Stimulated activated naive B cell treated with anti-CD40 and anti-IgM and Interleukin-4, amounts not matched to agents 10 μg/mL and 1 μg/mL and 100 μg/mL, for 72 hours (primary cell): ENCODE measurements around the gene CRADD.
"Not testable (repeated sequence)": the region's sequence is repeated elsewhere in the genome, so short reads cannot be mapped to it uniquely, and the experiment has no call there.

Experiments
- ATAC-seq, 2 donors: fragments of 150-1000 bp; cut with Tn5 transposase; replicated peaks; 2 replicates each; pipeline ENCODE4 v1.10.0; 2021; ENCODE audit warnings: moderate library complexity in 1 of 2
- DNase-seq: peaks from one replicate; pipeline ENCODE4 v3.0.0; 2021
- H3K27ac Mint-ChIP-seq: one replicate; pipeline ENCODE4 v1.8.0; 2022; ENCODE audit warnings: mild to moderate bottlenecking, mixed read lengths
- H3K27me3 Mint-ChIP-seq, 2 donors: one replicate each; pipeline ENCODE4 v1.8.0; 2022; ENCODE audit warnings: mixed read lengths in 2 of 2
- H3K36me3 Mint-ChIP-seq, 2 donors: one replicate each; pipeline ENCODE4 v1.8.0; 2022; ENCODE audit warnings: mixed read lengths in 2 of 2, mild to moderate bottlenecking in 1 of 2
- H3K4me1 Mint-ChIP-seq, 2 donors: one replicate each; pipeline ENCODE4 v1.8.0; 2022; ENCODE audit warnings: mixed read lengths in 2 of 2, mild to moderate bottlenecking in 1 of 2
- H3K4me3 Mint-ChIP-seq, 2 donors: one replicate each; pipeline ENCODE4 v1.8.0; 2022; ENCODE audit warnings: mild to moderate bottlenecking in 2 of 2, mixed read lengths in 2 of 2, moderate library complexity in 1 of 2
- H3K9me3 Mint-ChIP-seq, 2 donors: one replicate each; pipeline ENCODE4 v1.8.0; 2022; ENCODE audit warnings: mixed read lengths in 2 of 2, mild to moderate bottlenecking in 1 of 2

CRADD gene

DNA sequence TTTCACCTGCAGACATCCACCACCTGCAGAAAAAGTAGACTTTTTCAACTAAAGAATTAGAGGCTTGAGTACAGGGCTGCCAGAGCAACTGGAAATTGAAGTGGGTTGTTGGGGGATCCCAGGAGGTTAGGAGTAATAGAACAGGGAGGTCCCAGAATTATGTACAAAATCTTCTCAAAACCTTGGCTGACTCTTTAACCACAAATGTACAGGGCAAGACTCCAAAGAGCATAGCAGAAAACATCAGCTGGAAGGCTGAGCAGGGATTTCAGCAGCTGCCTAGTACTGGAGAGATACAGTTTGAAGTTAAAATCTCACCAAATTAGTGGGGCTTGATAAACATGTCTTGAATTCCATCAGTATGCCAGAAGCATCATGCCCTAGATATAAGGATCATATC is 191.6 kb downstream of the CRADD start:
- no peak for ATAC-seq
- Mint-ChIP-seq H3K36me3 (peaks cover 25 to 33% of the 10 kb centered on the region in 2 donors), H3K27me3 (no peaks in the 10 kb centered on the region), H3K4me1 (no peaks in the 10 kb centered on the region), H3K9me3 (peaks cover 43 to 50% of the 10 kb centered on the region in 2 donors), H3K27ac (no peak overlapping the region), H3K4me3 (no peak overlapping the region)
- DNase-seq: no peak

DNA sequence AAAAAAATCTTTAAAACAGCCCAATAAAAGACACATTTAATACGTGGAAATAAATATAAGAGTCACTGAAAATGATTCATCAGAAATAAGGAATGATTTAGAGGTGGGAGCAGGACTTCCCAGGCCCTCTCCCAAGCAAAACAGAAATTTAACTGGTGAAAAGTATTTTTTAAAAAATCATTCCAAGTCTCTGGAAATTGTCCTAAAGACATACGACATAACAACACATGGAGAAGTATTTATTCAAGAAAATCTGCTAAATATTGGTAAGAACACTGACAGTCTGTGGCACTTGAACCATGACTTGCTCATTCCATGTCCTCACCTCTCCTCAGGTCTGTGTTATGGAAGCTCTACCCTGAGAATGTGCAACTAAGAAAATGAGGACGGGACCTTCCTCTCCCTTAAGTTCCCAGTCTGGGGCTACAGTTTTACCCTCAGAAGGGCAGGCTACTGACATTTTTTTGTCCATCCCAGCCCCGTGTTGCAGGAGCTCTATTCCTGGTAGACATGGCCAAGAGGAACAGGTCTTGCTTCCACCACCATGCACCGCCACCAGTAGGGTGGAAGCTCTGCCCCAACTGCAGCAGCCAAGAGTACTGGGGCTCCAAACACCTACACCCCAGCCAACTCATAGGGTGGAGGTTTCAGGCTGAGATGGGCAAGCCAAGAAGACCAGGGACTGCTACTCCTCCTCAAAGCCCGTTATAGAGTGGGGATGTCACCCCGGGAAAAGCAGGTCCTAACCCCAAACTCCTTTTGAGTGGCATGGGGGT is 193.0 kb downstream of the CRADD start:
- no peak overlapping the region for H3K27ac Mint-ChIP-seq
- H3K36me3 Mint-ChIP-seq: peaks cover 29 to 39% of the 10 kb centered on the region in 2 donors
- no peak for DNase-seq
- no peak for ATAC-seq
- H3K27me3 Mint-ChIP-seq: no peaks in the 10 kb centered on the region
- H3K9me3 Mint-ChIP-seq: peaks cover 47 to 59% of the 10 kb centered on the region in 2 donors
- H3K4me1 Mint-ChIP-seq: no peaks in the 10 kb centered on the region
- H3K4me3 Mint-ChIP-seq: no peak overlapping the region

DNA sequence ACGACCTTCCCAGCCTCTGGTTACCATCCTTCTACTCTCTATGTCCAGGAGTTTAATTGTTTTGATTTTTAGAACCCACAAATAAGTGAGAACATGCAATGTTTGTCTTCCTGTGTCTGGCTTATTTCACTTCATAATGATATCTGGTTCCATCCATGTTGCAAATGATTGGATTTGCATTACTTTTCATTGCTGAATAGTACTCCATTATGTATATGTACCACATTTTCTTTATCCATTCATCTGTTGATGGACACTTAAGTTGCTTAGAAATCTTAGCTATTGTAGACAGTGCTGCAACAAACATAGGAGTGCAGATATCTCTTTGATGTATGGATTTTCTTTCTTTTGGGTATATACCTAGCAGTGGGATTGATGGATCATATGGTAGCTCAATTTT is 194.4 kb downstream of the CRADD start:
- Mint-ChIP-seq H3K36me3 (peaks cover 28 to 39% of the 10 kb centered on the region in 2 donors), H3K9me3 (peaks cover 50 to 63% of the 10 kb centered on the region in 2 donors)
- not testable (repeated sequence) for H3K27ac Mint-ChIP-seq, H3K4me3 Mint-ChIP-seq, H3K27me3 Mint-ChIP-seq, H3K4me1 Mint-ChIP-seq, DNase-seq, ATAC-seq

DNA sequence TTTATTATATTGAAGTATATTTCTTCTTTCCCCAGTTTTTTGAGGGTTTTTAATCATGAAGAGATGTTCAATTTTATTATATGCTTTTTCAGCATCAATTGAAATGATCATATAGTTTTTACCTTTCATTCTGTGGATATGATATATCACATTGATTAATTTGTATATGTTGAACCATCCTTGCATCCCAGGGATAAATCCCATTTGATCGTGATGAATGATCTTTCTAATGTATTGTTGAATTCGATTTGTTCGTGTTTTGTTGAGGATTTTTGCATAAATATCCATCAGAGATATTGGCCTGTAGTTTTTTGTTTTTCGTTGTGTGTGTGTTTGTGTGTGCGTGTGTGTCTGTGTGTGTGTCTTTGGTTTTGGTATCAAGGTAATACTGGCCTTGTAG is 196.4 kb downstream of the CRADD start:
- ATAC-seq (no peak), DNase-seq (no peak)
- H3K4me1 Mint-ChIP-seq: no peaks in the 10 kb centered on the region
- H3K27ac Mint-ChIP-seq: no peak overlapping the region
- H3K27me3 Mint-ChIP-seq: no peaks in the 10 kb centered on the region
- peaks cover 46 to 61% of the 10 kb centered on the region in 2 donors for H3K9me3 Mint-ChIP-seq
- H3K36me3 Mint-ChIP-seq: peaks cover 26 to 36% of the 10 kb centered on the region in 2 donors
- no peak overlapping the region for H3K4me3 Mint-ChIP-seq

DNA sequence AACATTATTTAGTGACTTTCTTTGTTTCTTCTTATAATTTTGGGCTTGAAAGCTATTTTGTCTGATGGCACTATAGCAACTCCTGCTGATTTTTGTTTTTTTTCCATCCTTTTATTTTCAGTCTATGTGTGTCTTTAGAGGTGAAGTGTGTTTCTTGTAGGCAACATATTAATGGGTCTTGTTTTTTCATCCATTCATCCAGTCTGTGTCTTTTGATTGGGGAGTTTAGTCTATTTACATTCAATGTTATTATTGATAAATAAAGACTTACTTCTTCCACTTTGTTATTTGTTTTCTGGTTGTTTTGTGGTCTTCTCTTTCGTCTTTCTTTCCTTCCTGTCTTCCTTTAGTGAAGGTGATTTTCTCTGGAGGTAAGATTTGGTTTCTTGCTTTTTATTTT is 198.0 kb downstream of the CRADD start:
- ATAC-seq (no peak), DNase-seq (no peak)
- Mint-ChIP-seq H3K9me3 (peaks cover 36 to 48% of the 10 kb centered on the region in 2 donors), H3K4me3 (no peak overlapping the region), H3K36me3 (peaks cover 16 to 30% of the 10 kb centered on the region in 2 donors), H3K4me1 (peaks cover 1 to 4% of the 10 kb centered on the region in 2 donors), H3K27me3 (no peaks in the 10 kb centered on the region), H3K27ac (no peak overlapping the region)

DNA sequence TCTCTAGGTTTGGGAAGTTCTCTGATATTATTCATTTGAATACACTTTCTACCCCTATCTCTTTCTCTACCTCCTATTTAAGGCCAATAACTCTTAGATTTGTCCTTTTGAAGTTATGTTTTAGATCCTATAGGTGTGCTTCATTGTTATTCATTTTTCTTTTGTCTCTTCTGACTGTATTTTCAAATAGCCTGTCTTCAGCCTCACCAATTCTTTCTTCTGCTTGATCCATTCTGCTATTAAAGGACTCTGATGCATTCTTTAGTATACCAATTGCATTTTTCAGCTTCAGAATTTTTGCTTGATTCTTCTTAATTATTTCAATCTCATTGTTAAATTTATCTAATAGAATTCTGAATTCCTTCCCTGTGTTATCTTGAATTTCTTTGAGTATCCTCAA is 199.2 kb downstream of the CRADD start:
- Mint-ChIP-seq H3K9me3 (peaks cover 37 to 41% of the 10 kb centered on the region in 2 donors), H3K4me1 (peaks cover 7 to 13% of the 10 kb centered on the region in 2 donors), H3K4me3 (no peak overlapping the region), H3K27ac (no peak overlapping the region), H3K36me3 (peaks cover 16 to 30% of the 10 kb centered on the region in 2 donors), H3K27me3 (no peaks in the 10 kb centered on the region)
- no peak for ATAC-seq
- no peak for DNase-seq

DNA sequence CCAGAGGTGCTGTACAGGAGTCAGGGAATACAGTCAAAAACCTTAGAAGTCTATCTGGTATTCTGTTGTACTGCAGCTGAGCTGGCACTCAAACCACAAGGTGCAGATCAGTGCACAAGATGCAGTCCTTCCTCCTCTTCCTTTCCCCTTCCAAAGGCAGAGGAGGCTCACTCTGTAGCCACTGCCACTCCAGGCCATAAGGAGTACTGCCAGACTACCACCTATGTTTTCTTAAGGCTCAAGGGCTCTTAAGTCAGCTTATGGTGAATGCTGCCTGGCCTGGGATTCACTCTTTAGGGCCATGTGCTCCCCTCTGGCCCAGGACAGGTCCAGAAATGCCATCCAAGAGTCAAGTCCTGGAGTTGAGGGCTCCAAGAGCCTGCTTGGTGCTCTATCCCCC is 200.3 kb downstream of the CRADD start:
- Mint-ChIP-seq H3K27me3 (no peaks in the 10 kb centered on the region), H3K4me3 (no peak overlapping the region), H3K27ac (no peak overlapping the region), H3K4me1 (peaks cover 7 to 13% of the 10 kb centered on the region in 2 donors), H3K9me3 (peaks cover 32 to 33% of the 10 kb centered on the region in 2 donors), H3K36me3 (peaks cover 16 to 27% of the 10 kb centered on the region in 2 donors)
- DNase-seq (no peak), ATAC-seq (peak in 1 of 2 donors; percentile 12)

DNA sequence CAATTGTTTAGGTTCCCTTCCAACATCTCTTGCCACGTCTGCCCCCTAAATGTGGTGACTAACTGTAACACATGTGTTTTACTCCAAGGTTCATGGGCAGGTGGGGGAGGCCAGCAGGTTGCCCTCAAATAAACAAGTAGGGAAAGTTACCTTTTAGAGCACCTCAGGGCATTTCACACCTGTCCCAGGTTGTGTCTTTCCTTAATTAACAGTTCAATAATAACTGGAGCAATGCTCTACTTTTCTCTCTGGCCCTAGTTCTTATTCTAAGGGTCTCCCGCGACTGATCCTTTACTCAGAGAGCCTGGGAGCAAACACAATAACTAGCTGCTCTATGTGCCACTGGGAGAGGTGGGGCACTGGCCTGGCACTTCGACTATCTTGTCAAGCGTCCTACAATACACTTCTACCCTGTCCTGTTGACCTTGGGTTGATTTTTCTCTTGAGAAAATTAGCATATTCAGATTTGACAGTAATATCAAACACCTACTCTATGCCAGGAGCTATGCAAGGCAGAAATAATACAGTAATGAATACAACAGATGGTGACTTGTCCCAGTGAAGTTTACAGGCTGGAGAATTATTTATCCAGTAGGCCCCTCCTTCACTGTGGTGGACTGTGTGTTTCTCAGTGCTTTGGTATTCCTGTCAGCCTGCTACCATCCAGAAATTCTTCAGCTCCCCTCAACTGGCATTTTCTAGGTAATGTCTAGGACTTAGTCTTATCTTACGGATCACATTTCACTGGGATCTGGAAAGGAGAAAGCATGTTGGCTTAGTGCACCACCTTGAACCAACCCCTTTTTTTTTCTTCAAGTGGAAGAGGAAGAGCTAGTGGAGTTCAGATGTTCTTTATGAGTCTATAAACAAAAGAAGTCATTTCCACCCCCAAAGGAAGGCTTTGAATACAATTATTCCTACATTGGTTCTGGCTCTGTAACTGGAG is 202.6 kb downstream of the CRADD start:
- H3K4me3 Mint-ChIP-seq: no peak overlapping the region
- no peak for DNase-seq
- peaks cover 7 to 13% of the 10 kb centered on the region in 2 donors for H3K4me1 Mint-ChIP-seq
- peaks cover 18 to 19% of the 10 kb centered on the region in 2 donors for H3K9me3 Mint-ChIP-seq
- H3K27ac Mint-ChIP-seq: peak overlapping the region; percentile 28
- no peaks in the 10 kb centered on the region for H3K27me3 Mint-ChIP-seq
- peaks cover 9 to 14% of the 10 kb centered on the region in 2 donors for H3K36me3 Mint-ChIP-seq
- no peak for ATAC-seq

DNA sequence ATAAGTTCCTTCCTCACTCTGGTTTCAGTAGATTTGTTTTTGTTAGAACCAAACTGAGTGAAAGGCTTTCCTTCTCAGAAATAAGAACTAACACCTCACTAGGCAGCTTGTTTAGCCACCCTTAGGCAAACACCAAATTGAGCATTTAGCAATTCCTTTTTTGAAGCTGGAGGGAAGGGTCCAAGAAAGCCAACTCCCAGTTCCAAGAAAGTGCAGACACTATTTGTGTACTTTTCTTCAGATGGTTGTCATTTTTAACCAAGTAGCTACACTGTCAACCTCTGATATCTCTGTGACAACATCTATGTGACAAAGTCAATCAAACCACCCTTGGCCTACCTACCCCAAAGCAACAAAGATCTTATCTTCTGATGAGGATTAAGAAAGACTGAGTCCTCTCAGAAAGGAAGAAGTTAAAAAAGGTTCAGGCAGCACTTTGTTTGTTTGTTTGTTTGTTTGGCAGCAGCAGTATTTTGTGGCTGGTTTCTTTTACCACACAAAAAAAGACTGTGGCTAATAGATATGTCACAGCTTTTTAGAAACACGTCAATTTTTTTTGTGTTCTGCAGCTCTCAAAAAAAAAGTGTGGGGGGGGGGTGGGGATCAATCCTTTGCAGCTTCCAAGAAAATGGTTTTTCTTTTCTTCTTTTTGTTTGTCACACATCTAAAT is 203.8 kb downstream of the CRADD start:
- H3K9me3 Mint-ChIP-seq: peaks cover 10 to 13% of the 10 kb centered on the region in 2 donors
- DNase-seq: no peak
- H3K36me3 Mint-ChIP-seq: peaks cover 4 to 9% of the 10 kb centered on the region in 2 donors
- H3K4me3 Mint-ChIP-seq: peak overlapping the region; percentile 7 to 59
- ATAC-seq: peak; percentile 50 to 60
- H3K4me1 Mint-ChIP-seq: peaks cover 7 to 13% of the 10 kb centered on the region in 2 donors
- H3K27me3 Mint-ChIP-seq: no peaks in the 10 kb centered on the region
- peak overlapping the region; percentile 37 for H3K27ac Mint-ChIP-seq

DNA sequence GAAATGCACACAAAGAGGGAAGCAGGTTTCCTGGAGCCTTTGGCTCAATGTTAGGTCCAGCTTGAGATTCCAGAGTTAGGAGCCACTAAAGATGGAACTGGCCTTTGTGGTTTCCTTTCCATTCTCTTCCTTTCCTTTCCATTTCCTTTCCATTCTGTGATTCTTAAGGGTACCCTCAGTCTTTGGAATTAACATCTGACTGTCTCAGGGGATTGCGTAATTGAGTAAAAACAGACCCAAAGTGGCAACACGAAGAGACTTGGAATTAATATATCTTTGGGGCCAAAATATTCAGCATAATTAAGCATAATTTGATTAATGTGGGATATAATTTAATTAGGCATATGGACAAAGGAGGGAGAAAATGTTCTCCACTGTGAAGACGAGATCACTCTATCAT is 205.6 kb downstream of the CRADD start:
- Mint-ChIP-seq H3K27me3 (no peaks in the 10 kb centered on the region), H3K27ac (no peak overlapping the region), H3K4me3 (no peak overlapping the region), H3K9me3 (peaks cover 0 to 3% of the 10 kb centered on the region in 2 donors), H3K4me1 (peaks cover 7 to 13% of the 10 kb centered on the region in 2 donors), H3K36me3 (peaks cover 0 to 2% of the 10 kb centered on the region in 2 donors)
- DNase-seq (no peak), ATAC-seq (no peak)

DNA sequence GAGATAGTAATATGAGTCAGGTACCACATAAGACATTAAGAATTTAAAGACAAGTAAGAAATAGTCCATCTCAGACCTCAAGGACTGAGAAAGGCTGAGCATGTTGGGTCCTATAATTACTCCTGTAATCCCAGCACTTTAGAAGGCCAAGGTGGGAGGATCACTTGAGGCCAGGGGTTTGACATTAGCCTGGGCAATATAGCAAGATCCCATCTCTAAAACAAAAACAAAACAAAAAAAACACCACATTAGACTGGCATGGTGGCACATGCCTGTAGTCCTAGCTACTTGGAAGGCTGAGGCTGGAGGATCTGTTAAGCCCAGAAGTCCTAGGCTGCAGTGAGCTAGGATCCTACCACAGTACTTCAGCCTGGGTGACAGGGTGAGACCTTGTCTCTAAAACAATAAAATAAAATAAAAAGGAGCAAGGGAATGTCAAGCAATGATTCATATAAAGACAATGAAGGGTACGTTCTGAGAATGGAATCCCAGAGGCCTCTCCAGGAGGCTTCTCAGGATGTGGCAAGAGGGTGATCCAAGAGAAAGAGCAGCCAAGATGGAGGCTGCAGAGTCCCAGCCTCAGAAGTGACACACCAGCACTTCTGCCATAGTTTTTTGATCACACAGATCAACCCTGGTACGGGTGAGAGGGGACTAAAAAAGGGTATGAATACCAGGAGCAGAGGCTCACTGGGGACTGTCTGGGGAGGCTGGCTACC is 206.4 kb downstream of the CRADD start:
- H3K27me3 Mint-ChIP-seq: no peaks in the 10 kb centered on the region
- DNase-seq: no peak
- H3K36me3 Mint-ChIP-seq: peaks cover 0 to 2% of the 10 kb centered on the region in 2 donors
- peaks cover 7 to 13% of the 10 kb centered on the region in 2 donors for H3K4me1 Mint-ChIP-seq
- peaks cover 0 to 3% of the 10 kb centered on the region in 2 donors for H3K9me3 Mint-ChIP-seq
- no peak for ATAC-seq
- no peak overlapping the region for H3K4me3 Mint-ChIP-seq
- no peak overlapping the region for H3K27ac Mint-ChIP-seq

DNA sequence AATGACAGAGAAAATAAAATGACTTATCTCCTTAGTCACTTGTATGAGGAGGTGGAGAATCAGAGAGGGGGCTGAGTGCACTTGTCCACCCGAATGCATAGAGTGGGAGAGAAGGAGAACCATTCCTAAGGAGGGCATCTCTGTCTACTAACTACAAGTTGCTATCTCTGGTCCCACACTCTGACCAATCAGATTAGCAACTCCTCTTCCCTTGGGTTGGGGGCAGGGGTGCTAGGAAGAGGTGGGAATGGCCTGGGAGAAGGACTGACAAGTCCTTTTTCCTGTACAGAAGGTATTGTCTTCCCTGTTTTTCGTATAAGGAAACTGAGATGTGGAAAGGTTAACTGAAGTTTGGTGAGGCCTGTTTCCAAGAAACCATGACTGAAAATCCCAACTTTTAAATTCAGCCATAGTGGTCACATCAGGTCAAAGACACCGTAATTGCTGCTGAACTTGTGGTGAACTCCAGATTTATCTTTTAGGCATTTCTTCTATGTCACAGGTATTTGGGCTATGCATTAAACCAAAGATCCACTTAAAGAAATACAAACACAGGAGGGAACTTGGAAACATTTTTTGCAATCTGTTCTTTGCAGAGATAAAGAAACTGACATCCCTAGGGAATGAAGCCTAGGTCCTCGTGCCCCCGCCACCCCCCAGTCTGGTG is 207.8 kb downstream of the CRADD start:
- H3K36me3 Mint-ChIP-seq: peaks cover 0 to 2% of the 10 kb centered on the region in 2 donors
- ATAC-seq: no peak
- H3K4me1 Mint-ChIP-seq: peaks cover 7 to 11% of the 10 kb centered on the region in 2 donors
- H3K9me3 Mint-ChIP-seq: peaks cover 0 to 3% of the 10 kb centered on the region in 2 donors
- no peak overlapping the region for H3K27ac Mint-ChIP-seq
- no peaks in the 10 kb centered on the region for H3K27me3 Mint-ChIP-seq
- no peak for DNase-seq
- H3K4me3 Mint-ChIP-seq: no peak overlapping the region

DNA sequence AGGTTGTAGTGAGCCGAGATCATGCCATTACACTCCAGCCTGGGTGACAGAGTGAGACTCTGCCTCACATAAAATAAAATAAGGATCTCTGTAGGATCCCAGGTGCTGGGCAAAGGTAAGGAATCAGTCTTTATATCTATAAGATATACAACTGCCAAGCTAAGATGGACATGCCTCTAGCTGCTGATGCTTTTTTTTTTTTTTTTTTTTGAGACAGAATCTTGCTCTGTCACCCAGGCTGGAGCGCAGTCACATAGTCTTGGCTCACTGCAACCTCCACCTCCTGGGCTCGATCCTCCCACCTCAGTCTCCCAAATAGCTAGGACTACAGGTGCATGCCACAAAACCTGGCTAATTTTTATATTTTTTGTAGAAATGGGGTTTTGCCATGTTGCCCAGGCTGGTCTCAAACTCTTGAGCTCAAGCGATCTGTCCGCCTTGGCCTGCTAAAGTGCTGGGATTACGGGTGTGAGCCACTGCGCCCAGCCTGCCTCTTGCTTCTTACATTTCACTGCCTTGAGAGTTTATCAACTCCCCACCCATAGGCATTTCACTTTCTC is 208.9 kb downstream of the CRADD start:
- not testable (repeated sequence) for H3K36me3 Mint-ChIP-seq, H3K4me3 Mint-ChIP-seq, H3K27me3 Mint-ChIP-seq, H3K27ac Mint-ChIP-seq, ATAC-seq, H3K9me3 Mint-ChIP-seq, DNase-seq, H3K4me1 Mint-ChIP-seq
